Measurements from ENCODE around the gene TRERF1.

TRERF1 gene

GRCh38 chr6:42387336-42387735, 64.4 kb downstream of the TRERF1 start:
- H3K4me1 ChIP-seq (ENCODE audit: control insufficient read depth in 2 of 2, insufficient read depth in 2 of 2, low read length in 2 of 2): no peaks in the 10 kb centered on the region
- no peaks in the 10 kb centered on the region for H3K27me3 ChIP-seq (ENCODE audit: control insufficient read depth in 2 of 2, insufficient read depth in 2 of 2, low read length in 2 of 2)
- H3K4me3 ChIP-seq (ENCODE audit: low read length in 2 of 2): no peak overlapping the region
- H3K36me3 ChIP-seq (ENCODE audit: control insufficient read depth in 2 of 2, insufficient read depth in 2 of 2, low read length in 2 of 2): no peaks in the 10 kb centered on the region
- no peak overlapping the region for H3K27ac ChIP-seq (ENCODE audit: low read depth in 2 of 2, low read length in 2 of 2)
- H3K9me3 ChIP-seq (ENCODE audit: control insufficient read depth in 2 of 2, low read length in 2 of 2): no peaks in the 10 kb centered on the region
- H3K9ac ChIP-seq (ENCODE audit: low read depth in 1 of 2, low read length in 2 of 2): no peak overlapping the region

GRCh38 chr6:42385339-42385738, 66.4 kb downstream of the TRERF1 start:
- Histone ChIP-seq H3K4me3 (ENCODE audit: low read length in 2 of 2) (no peak overlapping the region), H3K27ac (ENCODE audit: low read depth in 2 of 2, low read length in 2 of 2) (no peak overlapping the region), H3K36me3 (ENCODE audit: control insufficient read depth in 2 of 2, insufficient read depth in 2 of 2, low read length in 2 of 2) (no peaks in the 10 kb centered on the region), H3K27me3 (ENCODE audit: control insufficient read depth in 2 of 2, insufficient read depth in 2 of 2, low read length in 2 of 2) (no peaks in the 10 kb centered on the region), H3K9ac (ENCODE audit: low read depth in 1 of 2, low read length in 2 of 2) (no peak overlapping the region), H3K4me1 (ENCODE audit: control insufficient read depth in 2 of 2, insufficient read depth in 2 of 2, low read length in 2 of 2) (no peaks in the 10 kb centered on the region), H3K9me3 (ENCODE audit: control insufficient read depth in 2 of 2, low read length in 2 of 2) (no peaks in the 10 kb centered on the region)

- Histone ChIP-seq H3K9ac (ENCODE audit: low read depth in 1 of 2, low read length in 2 of 2) (no peak overlapping the region), H3K4me1 (ENCODE audit: control insufficient read depth in 2 of 2, insufficient read depth in 2 of 2, low read length in 2 of 2) (no peaks in the 10 kb centered on the region), H3K27me3 (ENCODE audit: control insufficient read depth in 2 of 2, insufficient read depth in 2 of 2, low read length in 2 of 2) (no peaks in the 10 kb centered on the region), H3K9me3 (ENCODE audit: control insufficient read depth in 2 of 2, low read length in 2 of 2) (no peaks in the 10 kb centered on the region), H3K4me3 (ENCODE audit: low read length in 2 of 2) (no peak overlapping the region), H3K27ac (ENCODE audit: low read depth in 2 of 2, low read length in 2 of 2) (no peak overlapping the region), H3K36me3 (ENCODE audit: control insufficient read depth in 2 of 2, insufficient read depth in 2 of 2, low read length in 2 of 2) (no peaks in the 10 kb centered on the region)
Observed at GRCh38 chr6:42383421-42384205, 68.1 kb downstream of the TRERF1 start.

GRCh38 chr6:42381850-42382249, 69.9 kb downstream of the TRERF1 start:
- Histone ChIP-seq H3K27ac (ENCODE audit: low read depth in 2 of 2, low read length in 2 of 2) (no peak overlapping the region), H3K9me3 (ENCODE audit: control insufficient read depth in 2 of 2, low read length in 2 of 2) (no peaks in the 10 kb centered on the region), H3K36me3 (ENCODE audit: control insufficient read depth in 2 of 2, insufficient read depth in 2 of 2, low read length in 2 of 2) (no peaks in the 10 kb centered on the region), H3K9ac (ENCODE audit: low read depth in 1 of 2, low read length in 2 of 2) (no peak overlapping the region), H3K4me1 (ENCODE audit: control insufficient read depth in 2 of 2, insufficient read depth in 2 of 2, low read length in 2 of 2) (no peaks in the 10 kb centered on the region), H3K27me3 (ENCODE audit: control insufficient read depth in 2 of 2, insufficient read depth in 2 of 2, low read length in 2 of 2) (no peaks in the 10 kb centered on the region), H3K4me3 (ENCODE audit: low read length in 2 of 2) (no peak overlapping the region)

- H3K9me3 ChIP-seq (ENCODE audit: control insufficient read depth in 2 of 2, low read length in 2 of 2): no peaks in the 10 kb centered on the region
- no peak overlapping the region for H3K27ac ChIP-seq (ENCODE audit: low read depth in 2 of 2, low read length in 2 of 2)
- H3K9ac ChIP-seq (ENCODE audit: low read depth in 1 of 2, low read length in 2 of 2): no peak overlapping the region
- no peak overlapping the region for H3K4me3 ChIP-seq (ENCODE audit: low read length in 2 of 2)
- no peaks in the 10 kb centered on the region for H3K36me3 ChIP-seq (ENCODE audit: control insufficient read depth in 2 of 2, insufficient read depth in 2 of 2, low read length in 2 of 2)
- no peaks in the 10 kb centered on the region for H3K4me1 ChIP-seq (ENCODE audit: control insufficient read depth in 2 of 2, insufficient read depth in 2 of 2, low read length in 2 of 2)
- no peaks in the 10 kb centered on the region for H3K27me3 ChIP-seq (ENCODE audit: control insufficient read depth in 2 of 2, insufficient read depth in 2 of 2, low read length in 2 of 2)
Observed at GRCh38 chr6:42380228-42380979, 71.3 kb downstream of the TRERF1 start.

GRCh38 chr6:42378536-42378935, 73.2 kb downstream of the TRERF1 start:
- Histone ChIP-seq H3K9ac (ENCODE audit: low read depth in 1 of 2, low read length in 2 of 2) (no peak overlapping the region), H3K27me3 (ENCODE audit: control insufficient read depth in 2 of 2, insufficient read depth in 2 of 2, low read length in 2 of 2) (no peaks in the 10 kb centered on the region), H3K36me3 (ENCODE audit: control insufficient read depth in 2 of 2, insufficient read depth in 2 of 2, low read length in 2 of 2) (no peaks in the 10 kb centered on the region), H3K9me3 (ENCODE audit: control insufficient read depth in 2 of 2, low read length in 2 of 2) (no peaks in the 10 kb centered on the region), H3K4me1 (ENCODE audit: control insufficient read depth in 2 of 2, insufficient read depth in 2 of 2, low read length in 2 of 2) (no peaks in the 10 kb centered on the region), H3K4me3 (ENCODE audit: low read length in 2 of 2) (no peak overlapping the region), H3K27ac (ENCODE audit: low read depth in 2 of 2, low read length in 2 of 2) (peak overlapping the region in 1 of 2 donors; percentile 21)

- H3K4me3 ChIP-seq (ENCODE audit: low read length in 2 of 2): no peak overlapping the region
- no peak overlapping the region for H3K27ac ChIP-seq (ENCODE audit: low read depth in 2 of 2, low read length in 2 of 2)
- no peaks in the 10 kb centered on the region for H3K36me3 ChIP-seq (ENCODE audit: control insufficient read depth in 2 of 2, insufficient read depth in 2 of 2, low read length in 2 of 2)
- no peak overlapping the region for H3K9ac ChIP-seq (ENCODE audit: low read depth in 1 of 2, low read length in 2 of 2)
- no peaks in the 10 kb centered on the region for H3K9me3 ChIP-seq (ENCODE audit: control insufficient read depth in 2 of 2, low read length in 2 of 2)
- H3K27me3 ChIP-seq (ENCODE audit: control insufficient read depth in 2 of 2, insufficient read depth in 2 of 2, low read length in 2 of 2): no peaks in the 10 kb centered on the region
- no peaks in the 10 kb centered on the region for H3K4me1 ChIP-seq (ENCODE audit: control insufficient read depth in 2 of 2, insufficient read depth in 2 of 2, low read length in 2 of 2)
Observed at GRCh38 chr6:42378125-42378524, 73.6 kb downstream of the TRERF1 start.

- Histone ChIP-seq H3K27ac (ENCODE audit: low read depth in 2 of 2, low read length in 2 of 2) (no peak overlapping the region), H3K9me3 (ENCODE audit: control insufficient read depth in 2 of 2, low read length in 2 of 2) (no peaks in the 10 kb centered on the region), H3K4me3 (ENCODE audit: low read length in 2 of 2) (no peak overlapping the region), H3K4me1 (ENCODE audit: control insufficient read depth in 2 of 2, insufficient read depth in 2 of 2, low read length in 2 of 2) (no peaks in the 10 kb centered on the region), H3K27me3 (ENCODE audit: control insufficient read depth in 2 of 2, insufficient read depth in 2 of 2, low read length in 2 of 2) (no peaks in the 10 kb centered on the region), H3K9ac (ENCODE audit: low read depth in 1 of 2, low read length in 2 of 2) (no peak overlapping the region), H3K36me3 (ENCODE audit: control insufficient read depth in 2 of 2, insufficient read depth in 2 of 2, low read length in 2 of 2) (no peaks in the 10 kb centered on the region)
Observed at GRCh38 chr6:42375007-42375635, 76.6 kb downstream of the TRERF1 start.

- Histone ChIP-seq H3K27me3 (ENCODE audit: control insufficient read depth in 2 of 2, insufficient read depth in 2 of 2, low read length in 2 of 2) (no peaks in the 10 kb centered on the region), H3K27ac (ENCODE audit: low read depth in 2 of 2, low read length in 2 of 2) (no peak overlapping the region), H3K4me1 (ENCODE audit: control insufficient read depth in 2 of 2, insufficient read depth in 2 of 2, low read length in 2 of 2) (peaks cover 3 to 5% of the 10 kb centered on the region in 2 donors)
Observed at GRCh38 chr6:42374018-42374669, 77.6 kb downstream of the TRERF1 start.

GRCh38 chr6:42372699-42373098, 79.0 kb downstream of the TRERF1 start:
- H3K27ac ChIP-seq (ENCODE audit: low read depth in 2 of 2, low read length in 2 of 2): no peak overlapping the region

More at GRCh38 chr6:42374018-42374669, 77.6 kb downstream of the TRERF1 start:
- H3K9me3 ChIP-seq (ENCODE audit: control insufficient read depth in 2 of 2, low read length in 2 of 2): no peaks in the 10 kb centered on the region
- H3K36me3 ChIP-seq (ENCODE audit: control insufficient read depth in 2 of 2, insufficient read depth in 2 of 2, low read length in 2 of 2): no peaks in the 10 kb centered on the region
- H3K4me3 ChIP-seq (ENCODE audit: low read length in 2 of 2): no peak overlapping the region
- H3K9ac ChIP-seq (ENCODE audit: low read depth in 1 of 2, low read length in 2 of 2): no peak overlapping the region

More at GRCh38 chr6:42372699-42373098, 79.0 kb downstream of the TRERF1 start:
- H3K4me3 ChIP-seq (ENCODE audit: low read length in 2 of 2): no peak overlapping the region
- H3K9ac ChIP-seq (ENCODE audit: low read depth in 1 of 2, low read length in 2 of 2): no peak overlapping the region
- peaks cover 3 to 5% of the 10 kb centered on the region in 2 donors for H3K4me1 ChIP-seq (ENCODE audit: control insufficient read depth in 2 of 2, insufficient read depth in 2 of 2, low read length in 2 of 2)
- H3K36me3 ChIP-seq (ENCODE audit: control insufficient read depth in 2 of 2, insufficient read depth in 2 of 2, low read length in 2 of 2): no peaks in the 10 kb centered on the region
- H3K9me3 ChIP-seq (ENCODE audit: control insufficient read depth in 2 of 2, low read length in 2 of 2): no peaks in the 10 kb centered on the region
- H3K27me3 ChIP-seq (ENCODE audit: control insufficient read depth in 2 of 2, insufficient read depth in 2 of 2, low read length in 2 of 2): no peaks in the 10 kb centered on the region
